Psoas muscle (tissue), 8 donors: ENCODE results near the gene ACBD4. TPM values are rescaled to one million over a fixed set of nuclear protein-coding genes. Genes with fewer than 3 reads are reported as not detected.
A peak's percentile ranks its signal among the peaks of the same experiment; 100 is the strongest.

Source experiments
- ATAC-seq, 4 donors: fragments of 200-7000 bp; cut with Tn5 transposase; one replicate each; pipeline ENCODE4 v1.9.1; 2020; ENCODE audit warnings: moderate library complexity in 3 of 4, mild to moderate bottlenecking in 2 of 4
- DNase-seq, 2 donors: peaks; one replicate each; pipeline ENCODE4 v3.0.0-alpha.2; 2020
- H3K27ac ChIP-seq: fragments of 200-600 bp; one replicate; pipeline ENCODE4 v1.8.0; 2022
- H3K27me3 ChIP-seq, 3 donors: fragments of 200-600 bp in 1 of 3; one replicate each; pipeline versions ENCODE4 v1.6.1 to v1.8.0; 2013 to 2022; ENCODE audit warnings: low read length in 2 of 3, mild to moderate bottlenecking in 2 of 3, moderate library complexity in 1 of 3; ENCODE audit not compliant: insufficient read depth in 3 of 3
- H3K36me3 ChIP-seq, 2 donors: fragments of 200-600 bp in 1 of 2; one replicate each; pipeline versions ENCODE4 v1.6.1 to v1.8.0; 2013 to 2022; ENCODE audit warnings: low read depth in 1 of 2, mild to moderate bottlenecking in 1 of 2, moderate library complexity in 1 of 2; ENCODE audit not compliant: insufficient read depth in 1 of 2
- H3K4me1 ChIP-seq: fragments of 200-600 bp; one replicate; pipeline ENCODE4 v1.8.0; 2022
- H3K4me3 ChIP-seq: fragments of 200-600 bp; one replicate; pipeline ENCODE4 v1.8.0; 2022; ENCODE audit warnings: mild to moderate bottlenecking
- H3K9me3 ChIP-seq: fragments of 200-600 bp; one replicate; pipeline ENCODE4 v1.8.0; 2022
- CTCF ChIP-seq: fragments of 200-600 bp; IDR thresholded peaks from one replicate; pipeline ENCODE4 v1.8.0; 2022; ENCODE audit warnings: antibody characterized with exemption
- WGBS, 3 donors: extraction: QIAGEN DNeasy Blood & Tissue Kit; methylation state at CpG; one replicate each; pipeline versions ENCODE4 v1.1.6 to v1.1.7; 2013; 5-methylcytosine and 5-hydroxymethylcytosine counted together
- intact Hi-C, 2 donors: fragments of 100-400 bp; cut with DNase I; formaldehyde crosslinking; loops; one replicate each; pipeline versions ENCODE4 v1.11.0 to v1.14.2; 2022
- polyA plus RNA-seq, 3 donors: library from polyadenylated mRNA; stranded (reverse); fragments of 200-250 nt; gene quantifications; one replicate each; pipeline ENCODE4 v1.2.3, GENCODE V29; 2013
- total RNA-seq, 4 donors: library from RNA; stranded (reverse); fragmentation: NEBNext Ultra II Directional in 2 of 4; extraction: Animal tissue kit (Norgen Biotek cat#: 25700) in 2 of 4; gene quantifications; one replicate each; pipeline versions ENCODE4 v1.2.1 to v1.2.4, GENCODE V29; 2021 to 2023
- donor health status: healthy with polysubstance abuse.
- donor health status: DM: no; HTN: no; CAD: no; lungs with moderate emphysema.
- donor health status: Bipolar disorder and iron deficiency.
- donor health status: healthy.
- donor health status: DM: yes; HTN: yes; CAD: no.
- donor health status: DM: no; HTN: no; CAD: no.
- donor health status: DM: no; HTN: no; CAD: no.
- donor health status: DM: yes; HTN: yes; CAD: no.

ACBD4 gene
- total and polyA plus RNA-seq, 7 donors, result 2.7 to 8.2 (median 4.4) TPM

- TF ChIP-seq CTCF, result no peak
- ATAC-seq (no peak), DNase-seq (peak in 1 of 2 donors; percentile 56)
- Histone ChIP-seq H3K9me3 (no peaks in the 10 kb centered on the region), H3K27me3 (no peaks in the 10 kb centered on the region), H3K4me1 (peaks cover 6% of the 10 kb centered on the region), H3K27ac (peak overlapping the region; percentile 69), H3K4me3 (peak overlapping the region; percentile 71), H3K36me3 (peaks cover 0 to 4% of the 10 kb centered on the region in 2 donors)
- 45 to 57% (median 47%) methylated on average over 21 of the region's 21 CpGs for WGBS, 3 donors
- intact Hi-C loops, result loop anchor here (1.0 to 10.0 kb wide), 3 partner anchors 61 to 361 kb away; no protein-coding TSS in a partner anchor
Observed at GRCh38 chr17:45135978-45136791, 698 bp downstream of the ACBD4 start.

GRCh38 chr17:45136846-45137560 is 1.5 kb downstream of the ACBD4 start:
- DNase-seq (peak in 1 of 2 donors; percentile 42), ATAC-seq (no peak)
- no peaks in the 10 kb centered on the region for H3K4me1 ChIP-seq
- no peaks in the 10 kb centered on the region for H3K9me3 ChIP-seq
- 84 to 91% (median 84%) methylated on average over 12 of the region's 12 CpGs for WGBS, 3 donors
- no peak overlapping the region for H3K4me3 ChIP-seq
- intact Hi-C loops, result loop anchor here (1.0 to 10.0 kb wide), 3 partner anchors 60 to 362 kb away; no protein-coding TSS in a partner anchor
- TF ChIP-seq CTCF, result no peak
- no peak overlapping the region for H3K27ac ChIP-seq
- peaks cover 0 to 4% of the 10 kb centered on the region in 2 donors for H3K36me3 ChIP-seq
- no peaks in the 10 kb centered on the region for H3K27me3 ChIP-seq

GRCh38 chr17:45137561-45138305 is 2.2 kb downstream of the ACBD4 start:
- Histone ChIP-seq H3K9me3 (no peaks in the 10 kb centered on the region), H3K27me3 (no peaks in the 10 kb centered on the region), H3K27ac (no peak overlapping the region), H3K4me1 (no peaks in the 10 kb centered on the region), H3K36me3 (peaks cover 0 to 4% of the 10 kb centered on the region in 2 donors), H3K4me3 (no peak overlapping the region)
- ATAC-seq (no peak), DNase-seq (peak in 1 of 2 donors; percentile 47)
- WGBS, 3 donors, result 82 to 84% (median 82%) methylated on average over 11 of the region's 11 CpGs
- intact Hi-C loops, result loop anchor here in 1 of 2 donors (2.0 to 10.0 kb wide), 2 partner anchors 61 to 363 kb away; no protein-coding TSS in a partner anchor
- TF ChIP-seq CTCF, result no peak

- WGBS, 3 donors, result 79 to 92% (median 83%) methylated on average over 12 to 14 of the region's 14 CpGs
- ATAC-seq (no peak), DNase-seq (peak in 1 of 2 donors; percentile 36)
- peaks cover 5% of the 10 kb centered on the region for H3K4me1 ChIP-seq
- intact Hi-C loops, result loop anchor here in 1 of 2 donors (10.0 kb wide), 1 partner anchor 364 kb away; no protein-coding TSS in a partner anchor
- peaks cover 0 to 4% of the 10 kb centered on the region in 2 donors for H3K36me3 ChIP-seq
- no peaks in the 10 kb centered on the region for H3K27me3 ChIP-seq
- H3K9me3 ChIP-seq, result no peaks in the 10 kb centered on the region
- no peak overlapping the region for H3K27ac ChIP-seq
- no peak for TF ChIP-seq CTCF
- H3K4me3 ChIP-seq, result no peak overlapping the region
Observed at GRCh38 chr17:45138911-45139532, 3.5 kb downstream of the ACBD4 start.
